Endothelial cell of umbilical vein (primary cell): ENCODE results near the gene INPP5A.

Experiments
- FOS ChIP-seq: IDR thresholded peaks from 2 replicates; pipeline ENCODE4 v1.6.1; 2011; ENCODE audit warnings: mild to moderate bottlenecking, low read length, moderate library complexity, borderline replicate concordance; ENCODE audit not compliant: insufficient read depth
- MYC ChIP-seq: IDR thresholded peaks from one replicate; pipeline ENCODE4 v1.6.1; 2011; ENCODE audit warnings: mild to moderate bottlenecking, low read depth, low read length
- POLR2A ChIP-seq: IDR thresholded peaks from 2 replicates; pipeline ENCODE4 v1.6.1; 2012; ENCODE audit warnings: low read depth, mild to moderate bottlenecking, control low read depth, low read length
- POLR2AphosphoS5 ChIP-seq: IDR thresholded peaks from 2 replicates; pipeline ENCODE4 v1.6.1; 2012; ENCODE audit warnings: low read depth, mild to moderate bottlenecking, control low read depth, low read length, moderate library complexity; ENCODE audit not compliant: insufficient read depth
- TF ChIP-seq, protein P1 (sequence below), 2 donors: IDR thresholded peaks; 1 replicate in 1 of 2; 2 replicates in 1 of 2; pipeline ENCODE4 v1.5.1; 2011; ENCODE audit warnings: low read length in 2 of 2, mild to moderate bottlenecking in 2 of 2, moderate library complexity in 2 of 2, control low read depth in 1 of 2, inconsistent platforms in 1 of 2, low read depth in 1 of 2; ENCODE audit not compliant: insufficient read depth in 1 of 2; ENCODE audit errors: extremely low read depth in 1 of 2

DNA sequence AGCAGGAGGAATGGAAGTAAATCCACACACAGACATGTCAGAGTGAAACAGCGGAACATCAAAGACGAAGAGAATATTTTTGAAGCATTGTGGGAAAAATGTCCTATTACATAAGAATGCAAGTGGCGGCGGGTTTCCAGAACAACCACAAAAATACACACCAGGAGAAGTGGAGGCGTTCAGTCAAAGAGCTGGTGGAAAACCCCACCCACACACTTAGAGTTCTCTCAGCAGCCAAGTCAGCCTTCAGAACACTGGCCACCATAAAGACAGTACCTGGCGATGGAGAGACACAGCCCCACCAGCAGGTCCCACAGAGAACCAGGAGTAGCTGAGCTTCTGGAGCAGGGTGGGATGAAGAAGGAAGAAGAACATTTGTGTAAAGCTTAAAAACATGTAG is 224.7 kb downstream of the INPP5A start:
- TF ChIP-seq MYC = no peak
- TF ChIP-seq, protein P1, sequence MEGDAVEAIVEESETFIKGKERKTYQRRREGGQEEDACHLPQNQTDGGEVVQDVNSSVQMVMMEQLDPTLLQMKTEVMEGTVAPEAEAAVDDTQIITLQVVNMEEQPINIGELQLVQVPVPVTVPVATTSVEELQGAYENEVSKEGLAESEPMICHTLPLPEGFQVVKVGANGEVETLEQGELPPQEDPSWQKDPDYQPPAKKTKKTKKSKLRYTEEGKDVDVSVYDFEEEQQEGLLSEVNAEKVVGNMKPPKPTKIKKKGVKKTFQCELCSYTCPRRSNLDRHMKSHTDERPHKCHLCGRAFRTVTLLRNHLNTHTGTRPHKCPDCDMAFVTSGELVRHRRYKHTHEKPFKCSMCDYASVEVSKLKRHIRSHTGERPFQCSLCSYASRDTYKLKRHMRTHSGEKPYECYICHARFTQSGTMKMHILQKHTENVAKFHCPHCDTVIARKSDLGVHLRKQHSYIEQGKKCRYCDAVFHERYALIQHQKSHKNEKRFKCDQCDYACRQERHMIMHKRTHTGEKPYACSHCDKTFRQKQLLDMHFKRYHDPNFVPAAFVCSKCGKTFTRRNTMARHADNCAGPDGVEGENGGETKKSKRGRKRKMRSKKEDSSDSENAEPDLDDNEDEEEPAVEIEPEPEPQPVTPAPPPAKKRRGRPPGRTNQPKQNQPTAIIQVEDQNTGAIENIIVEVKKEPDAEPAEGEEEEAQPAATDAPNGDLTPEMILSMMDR (IDR thresholded peaks at IDR 0.05; ENCODE audit: extremely low read depth in 1 of 2, insufficient read depth in 1 of 2, low read depth in 1 of 2, low read length in 2 of 2) = no peak
- TF ChIP-seq POLR2AphosphoS5 = no peak
- no peak for TF ChIP-seq POLR2A
- no peak for TF ChIP-seq FOS
